GM19455 (cell line): ENCODE measurements around the gene PCMT1.
"Not testable (repeated sequence)": the region's sequence is repeated elsewhere in the genome, so short reads cannot be mapped to it uniquely, and the experiment has no call there.

ENCODE experiments used
- ATAC-seq: cut with Tn5 transposase; IDR thresholded peaks from one replicate; pipeline ENCODE4 v1.9.1; 2021; ENCODE audit not compliant: unreplicated experiment

PCMT1 gene

GRCh38 chr6:149852881-149853280 lies 103.3 kb downstream of the PCMT1 start:
- ATAC-seq: no peak

GRCh38 chr6:149854017-149854416 lies 104.5 kb downstream of the PCMT1 start:
- not testable (repeated sequence) for ATAC-seq

- ATAC-seq: no peak
These were observed 105.0 kb downstream of the PCMT1 start for GRCh38 chr6:149854532-149854931.

- ATAC-seq: no peak
These were observed 105.6 kb downstream of the PCMT1 start for GRCh38 chr6:149855040-149855654.

- no peak for ATAC-seq
These were observed 106.2 kb downstream of the PCMT1 start for GRCh38 chr6:149855741-149856140.

GRCh38 chr6:149856256-149856994 lies 106.9 kb downstream of the PCMT1 start:
- no peak for ATAC-seq

GRCh38 chr6:149857541-149857940 lies 108.0 kb downstream of the PCMT1 start:
- no peak for ATAC-seq

GRCh38 chr6:149859368-149859767 lies 109.8 kb downstream of the PCMT1 start:
- ATAC-seq: no peak

GRCh38 chr6:149859938-149860337 lies 110.4 kb downstream of the PCMT1 start:
- ATAC-seq: no peak

- no peak for ATAC-seq
These were observed 110.9 kb downstream of the PCMT1 start for GRCh38 chr6:149860513-149860833.
